Measurements from ENCODE around the gene METTL26.

- TF ChIP-seq CTCF (IDR thresholded peaks at IDR 0.05; ENCODE audit: control extremely low read depth in 1 of 3, insufficient read depth in 1 of 3, low read depth in 1 of 3, low read length in 3 of 3): no peak
- TF ChIP-seq E2F6 (IDR thresholded peaks at IDR 0.05): no peak
- no peak for TF ChIP-seq EZH2 (IDR thresholded peaks at IDR 0.05; ENCODE audit: low read depth, low read length, severe bottlenecking)
- TF ChIP-seq POLR2AphosphoS5 (IDR thresholded peaks at IDR 0.05; ENCODE audit: low read depth, low read length): no peak
- TF ChIP-seq YY1 (IDR thresholded peaks at IDR 0.05; ENCODE audit: low read depth, low read length): no peak
- no peak for TF ChIP-seq BRCA1 (IDR thresholded peaks at IDR 0.05; ENCODE audit: low read depth, low read length)
- no peak for TF ChIP-seq EP300 (IDR thresholded peaks at IDR 0.05; ENCODE audit: borderline replicate concordance in 1 of 2, low read depth in 2 of 2, low read length in 2 of 2)
- no peak for TF ChIP-seq KDM1A (IDR thresholded peaks at IDR 0.05; ENCODE audit: borderline replicate concordance, low read length)
- TF ChIP-seq FOSL1 (IDR thresholded peaks at IDR 0.05; ENCODE audit: insufficient read depth, low read depth, low read length): no peak
- no peak for TF ChIP-seq RNF2 (IDR thresholded peaks at IDR 0.05; ENCODE audit: borderline replicate concordance, low read depth, low read length, missing control alignments, poor library complexity, severe bottlenecking)
Measured at GRCh38 chr16:628321-629061, 7.6 kb downstream of the METTL26 start.

Data from H1 (cell line).